Sigmoid colon (tissue), 7 donors: ENCODE results near the gene PLSCR5. TPM values are rescaled to one million over a fixed set of nuclear protein-coding genes. Genes with fewer than 3 reads are reported as not detected.

Source experiments
- DNase-seq: peaks from one replicate; pipeline ENCODE4 v3.0.0-alpha.2; 2019
- H3K27ac ChIP-seq, 4 donors: fragments of 200-600 bp; sonication (generic); one replicate each; pipeline ENCODE4 v1.5.1; 2016 to 2019; ENCODE audit warnings: mild to moderate bottlenecking in 1 of 4
- H3K27me3 ChIP-seq, 3 donors: fragments of 200-600 bp; sonication (generic); one replicate each; pipeline ENCODE4 v1.5.1; 2019; ENCODE audit warnings: mild to moderate bottlenecking in 1 of 3
- H3K36me3 ChIP-seq, 4 donors: fragments of 200-600 bp; sonication (generic); one replicate each; pipeline ENCODE4 v1.5.1; 2016 to 2019
- H3K4me1 ChIP-seq, 4 donors: fragments of 200-600 bp; sonication (generic); one replicate each; pipeline ENCODE4 v1.5.1; 2017 to 2019
- H3K4me3 ChIP-seq, 4 donors: fragments of 200-600 bp; sonication (generic); one replicate each; pipeline ENCODE4 v1.5.1; 2017 to 2019; ENCODE audit warnings: mild to moderate bottlenecking in 2 of 4, moderate library complexity in 1 of 4
- H3K9me3 ChIP-seq, 4 donors: fragments of 200-600 bp in 3 of 4; sonication (generic) in 3 of 4; one replicate each; pipeline versions ENCODE4 v1.5.1 to v1.6.1; 2013 to 2019
- CTCF ChIP-seq, 4 experiments: fragments of 450-650 bp in 3 of 4; fragments of 200-600 bp in 1 of 4; IDR thresholded peaks; one replicate each; pipeline ENCODE4 v1.5.1; 2016 to 2019; ENCODE audit warnings: antibody characterized with exemption in 4 of 4, mild to moderate bottlenecking in 3 of 4, moderate library complexity in 2 of 4
- EP300 ChIP-seq, 4 donors: sonication (generic); formaldehyde crosslinking; IDR thresholded peaks; one replicate each; pipeline ENCODE4 v1.6.1; 2017; ENCODE audit warnings: antibody characterized with exemption in 4 of 4
- POLR2A ChIP-seq, 2 donors: fragments of 450-650 bp; IDR thresholded peaks; one replicate each; pipeline ENCODE4 v1.6.1; 2016; ENCODE audit warnings: antibody characterized with exemption in 2 of 2, mild to moderate bottlenecking in 2 of 2, moderate library complexity in 2 of 2
- POLR2AphosphoS5 ChIP-seq, 4 donors: sonication (generic); formaldehyde crosslinking; IDR thresholded peaks; one replicate each; pipeline ENCODE4 v1.6.1; 2017; ENCODE audit warnings: antibody characterized with exemption in 4 of 4
- WGBS, 2 donors: extraction: QIAGEN DNeasy Blood & Tissue Kit; methylation state at CpG; one replicate each; pipeline ENCODE4 v1.1.7; 2013; 5-methylcytosine and 5-hydroxymethylcytosine counted together
- intact Hi-C: fragments of 100-400 bp; cut with DNase I; formaldehyde crosslinking; loops from one replicate; pipeline ENCODE4 v1.15.1; 2023
- polyA plus RNA-seq, 3 donors: library from polyadenylated mRNA; stranded (reverse); fragments of 200-250 nt; gene quantifications; one replicate each; pipeline ENCODE4 v1.2.3, GENCODE V29; 2013
- total RNA-seq, 4 donors: library from RNA; depleted of rRNA; stranded (reverse); fragments of >200 nt; gene quantifications; one replicate each; pipeline ENCODE4 v1.1.0, GENCODE V29; 2016
- donor health status: healthy with polysubstance abuse.
- donor health status: Bipolar disorder and iron deficiency.
- donor health status: healthy.

Gene PLSCR5
- total and polyA plus RNA-seq, 7 donors = not detected

GRCh38 chr3:146566138-146566537 is 39.0 kb downstream of the PLSCR5 start:
- no peaks in the 10 kb centered on the region for H3K9me3 ChIP-seq
- H3K36me3 ChIP-seq = no peaks in the 10 kb centered on the region
- TF ChIP-seq EP300 (IDR thresholded peaks at IDR 0.05) = no peak
- no peak for TF ChIP-seq POLR2A (IDR thresholded peaks at IDR 0.05)
- TF ChIP-seq POLR2AphosphoS5 (IDR thresholded peaks at IDR 0.05) = no peak
- TF ChIP-seq CTCF (IDR thresholded peaks at IDR 0.05) = no peak
- no peak overlapping the region for H3K4me3 ChIP-seq
- H3K4me1 ChIP-seq = no peaks in the 10 kb centered on the region
- intact Hi-C loops = no loop called here
- no peak for DNase-seq
- no peaks in the 10 kb centered on the region for H3K27me3 ChIP-seq
- no peak overlapping the region for H3K27ac ChIP-seq

- H3K36me3 ChIP-seq = no peaks in the 10 kb centered on the region
- H3K9me3 ChIP-seq = no peaks in the 10 kb centered on the region
- H3K27me3 ChIP-seq = no peaks in the 10 kb centered on the region
- no peak overlapping the region for H3K27ac ChIP-seq
- 75% methylated on average over 1 of the region's 1 CpG for WGBS, 2 donors
- intact Hi-C loops = no loop called here
- no peaks in the 10 kb centered on the region for H3K4me1 ChIP-seq
- no peak for DNase-seq
- H3K4me3 ChIP-seq = no peak overlapping the region
- no peak for TF ChIP-seq CTCF (IDR thresholded peaks at IDR 0.05)
- no peak for TF ChIP-seq POLR2A (IDR thresholded peaks at IDR 0.05)
- TF ChIP-seq EP300 (IDR thresholded peaks at IDR 0.05) = no peak
- TF ChIP-seq POLR2AphosphoS5 (IDR thresholded peaks at IDR 0.05) = no peak
Observed at GRCh38 chr3:146561879-146562278, 43.3 kb downstream of the PLSCR5 start.

- H3K27me3 ChIP-seq = no peaks in the 10 kb centered on the region
- TF ChIP-seq POLR2AphosphoS5 (IDR thresholded peaks at IDR 0.05) (no peak), EP300 (IDR thresholded peaks at IDR 0.05) (no peak), CTCF (IDR thresholded peaks at IDR 0.05) (no peak), POLR2A (IDR thresholded peaks at IDR 0.05) (no peak)
- H3K4me1 ChIP-seq = no peaks in the 10 kb centered on the region
- no peak overlapping the region for H3K4me3 ChIP-seq
- WGBS, 2 donors = 100% methylated on average over 1 of the region's 1 CpG
- intact Hi-C loops = no loop called here
- H3K9me3 ChIP-seq = no peaks in the 10 kb centered on the region
- no peak for DNase-seq
- H3K27ac ChIP-seq = no peak overlapping the region
- no peaks in the 10 kb centered on the region for H3K36me3 ChIP-seq
Observed at GRCh38 chr3:146561463-146561862, 43.7 kb downstream of the PLSCR5 start.

- intact Hi-C loops = no loop called here
- TF ChIP-seq EP300 (IDR thresholded peaks at IDR 0.05) (no peak), CTCF (IDR thresholded peaks at IDR 0.05) (no peak), POLR2AphosphoS5 (IDR thresholded peaks at IDR 0.05) (no peak), POLR2A (IDR thresholded peaks at IDR 0.05) (no peak)
- no peak overlapping the region for H3K4me3 ChIP-seq
- no peaks in the 10 kb centered on the region for H3K27me3 ChIP-seq
- H3K27ac ChIP-seq = no peak overlapping the region
- WGBS, 2 donors = 88 to 94% methylated on average over 2 of the region's 2 CpGs
- H3K9me3 ChIP-seq = no peaks in the 10 kb centered on the region
- no peaks in the 10 kb centered on the region for H3K36me3 ChIP-seq
- no peak for DNase-seq
- H3K4me1 ChIP-seq = no peaks in the 10 kb centered on the region
Observed at GRCh38 chr3:146560678-146561077, 44.5 kb downstream of the PLSCR5 start.

- Histone ChIP-seq H3K27ac (no peak overlapping the region), H3K4me3 (no peak overlapping the region), H3K9me3 (no peaks in the 10 kb centered on the region), H3K27me3 (no peaks in the 10 kb centered on the region), H3K4me1 (no peaks in the 10 kb centered on the region), H3K36me3 (no peaks in the 10 kb centered on the region)
- TF ChIP-seq POLR2A (IDR thresholded peaks at IDR 0.05) = no peak
- TF ChIP-seq POLR2AphosphoS5 (IDR thresholded peaks at IDR 0.05) = no peak
- no peak for TF ChIP-seq CTCF (IDR thresholded peaks at IDR 0.05)
- TF ChIP-seq EP300 (IDR thresholded peaks at IDR 0.05) = no peak
- intact Hi-C loops = no loop called here
- DNase-seq = no peak
- WGBS, 2 donors = 93 to 94% methylated on average over 3 of the region's 3 CpGs
Observed at GRCh38 chr3:146559388-146559787, 45.8 kb downstream of the PLSCR5 start.
